ENCODE measurements around the gene NFIA. TPM values are rescaled to one million over a fixed set of nuclear protein-coding genes. Genes with fewer than 3 reads are reported as not detected.
A peak's percentile ranks its signal among the peaks of the same experiment; 100 is the strongest.

The NFIA gene
- total and polyA plus RNA-seq, 4 experiments from 2014 or later = 5.1 to 7.3 (median 6.7) TPM

GRCh38 chr1:61453111-61453961 lies 371.0 kb downstream of the NFIA start:
- Histone ChIP-seq H3K27ac (ENCODE audit: low read depth, low read length) (no peak overlapping the region), H3K36me3 (ENCODE audit: insufficient read depth, low read length) (no peaks in the 10 kb centered on the region), H3K27me3 (ENCODE audit: insufficient read depth, low read length) (no peaks in the 10 kb centered on the region), H3K4me3 (ENCODE audit: low read length in 2 of 2) (no peak overlapping the region), H3K9me3 (ENCODE audit: control insufficient read depth in 1 of 2, low read length in 2 of 2) (no peaks in the 10 kb centered on the region), H3K4me1 (ENCODE audit: insufficient read depth, low read length) (no peaks in the 10 kb centered on the region)
- ChIA-PET CTCF (ENCODE audit: partially characterized antibody) (interaction anchor here (0.6 to 4.6 kb wide), 12 partner anchors 10 to 1506 kb away, joined by 3 to 44 read pairs (median 4); no protein-coding TSS in a partner anchor), POLR2A (ENCODE audit: partially characterized antibody) (interaction anchor here (1.1 kb wide), 1 partner anchor 404 kb away, joined by 5 read pairs; no protein-coding TSS in a partner anchor)
- Mint-ChIP-seq H3K9me3 (no peaks in the 10 kb centered on the region), H3K27me3 (no peaks in the 10 kb centered on the region), H3K4me3 (peak overlapping the region in 2 of 8 donors; percentile 11 to 26), H3K36me3 (no peaks in the 10 kb centered on the region), H3K27ac (peak overlapping the region; percentile 32 to 91 (median 81)), H3K4me1 (peaks cover 5 to 7% (median 5%) of the 10 kb centered on the region in 4 donors)
- DNase-seq = peak; percentile 58 to 72 (median 63)
- intact Hi-C loops (cut with micrococcal nuclease) = loop anchor here (1.0 to 2.0 kb wide), 5 partner anchors 399 to 605 kb away; no protein-coding TSS in a partner anchor

- DNase-seq = no peak
- Histone ChIP-seq H3K4me3 (ENCODE audit: low read length in 2 of 2) (no peak overlapping the region), H3K27ac (ENCODE audit: low read depth, low read length) (no peak overlapping the region), H3K36me3 (ENCODE audit: insufficient read depth, low read length) (no peaks in the 10 kb centered on the region), H3K4me1 (ENCODE audit: insufficient read depth, low read length) (no peaks in the 10 kb centered on the region), H3K27me3 (ENCODE audit: insufficient read depth, low read length) (no peaks in the 10 kb centered on the region), H3K9me3 (ENCODE audit: control insufficient read depth in 1 of 2, low read length in 2 of 2) (no peaks in the 10 kb centered on the region)
- Mint-ChIP-seq H3K9me3 (no peaks in the 10 kb centered on the region), H3K27me3 (no peaks in the 10 kb centered on the region), H3K36me3 (no peaks in the 10 kb centered on the region), H3K27ac (peak overlapping the region in 1 of 7 donors; percentile 13), H3K4me1 (peaks cover 5 to 7% (median 5%) of the 10 kb centered on the region in 4 donors), H3K4me3 (no peak overlapping the region)
- ChIA-PET CTCF (ENCODE audit: partially characterized antibody) (interaction anchor here (1.1 kb wide), 1 partner anchor 477 kb away, joined by 3 read pairs; no protein-coding TSS in a partner anchor), POLR2A (ENCODE audit: partially characterized antibody) (no interaction called here)
- intact Hi-C loops (cut with micrococcal nuclease) = no loop called here
Observed at GRCh38 chr1:61455400-61455799, 373.0 kb downstream of the NFIA start.

GRCh38 chr1:61457526-61458040 lies 375.2 kb downstream of the NFIA start:
- H3K27me3 ChIP-seq (ENCODE audit: insufficient read depth, low read length) = no peaks in the 10 kb centered on the region
- DNase-seq = no peak
- H3K27ac ChIP-seq (ENCODE audit: low read depth, low read length) = no peak overlapping the region
- no peaks in the 10 kb centered on the region for H3K9me3 ChIP-seq (ENCODE audit: control insufficient read depth in 1 of 2, low read length in 2 of 2)
- H3K4me3 Mint-ChIP-seq = no peak overlapping the region
- peaks cover 3 to 7% (median 5%) of the 10 kb centered on the region in 4 donors for H3K4me1 Mint-ChIP-seq
- H3K9me3 Mint-ChIP-seq = no peaks in the 10 kb centered on the region
- no peaks in the 10 kb centered on the region for H3K36me3 Mint-ChIP-seq
- ChIA-PET CTCF (ENCODE audit: partially characterized antibody) (interaction anchor here (0.9 kb wide), 1 partner anchor 408 kb away, joined by 3 read pairs; no protein-coding TSS in a partner anchor), POLR2A (ENCODE audit: partially characterized antibody) (no interaction called here)
- H3K4me1 ChIP-seq (ENCODE audit: insufficient read depth, low read length) = no peaks in the 10 kb centered on the region
- intact Hi-C loops (cut with micrococcal nuclease) = no loop called here
- no peak overlapping the region for H3K27ac Mint-ChIP-seq
- H3K4me3 ChIP-seq (ENCODE audit: low read length in 2 of 2) = no peak overlapping the region
- no peaks in the 10 kb centered on the region for H3K36me3 ChIP-seq (ENCODE audit: insufficient read depth, low read length)
- no peaks in the 10 kb centered on the region for H3K27me3 Mint-ChIP-seq

- intact Hi-C loops (cut with micrococcal nuclease) = no loop called here
- no peak overlapping the region for H3K4me3 ChIP-seq (ENCODE audit: low read length in 2 of 2)
- no peaks in the 10 kb centered on the region for H3K36me3 ChIP-seq (ENCODE audit: insufficient read depth, low read length)
- no peaks in the 10 kb centered on the region for H3K27me3 ChIP-seq (ENCODE audit: insufficient read depth, low read length)
- H3K4me1 ChIP-seq (ENCODE audit: insufficient read depth, low read length) = no peaks in the 10 kb centered on the region
- H3K27ac Mint-ChIP-seq = no peak overlapping the region
- H3K27ac ChIP-seq (ENCODE audit: low read depth, low read length) = no peak overlapping the region
- ChIA-PET CTCF (ENCODE audit: partially characterized antibody) (no interaction called here), POLR2A (ENCODE audit: partially characterized antibody) (no interaction called here)
- no peaks in the 10 kb centered on the region for H3K36me3 Mint-ChIP-seq
- no peak overlapping the region for H3K4me3 Mint-ChIP-seq
- no peaks in the 10 kb centered on the region for H3K9me3 ChIP-seq (ENCODE audit: control insufficient read depth in 1 of 2, low read length in 2 of 2)
- no peaks in the 10 kb centered on the region for H3K4me1 Mint-ChIP-seq
- H3K27me3 Mint-ChIP-seq = no peaks in the 10 kb centered on the region
- DNase-seq = no peak
- no peaks in the 10 kb centered on the region for H3K9me3 Mint-ChIP-seq
Observed at GRCh38 chr1:61459345-61459744, 377.0 kb downstream of the NFIA start.

- POLR2A ChIA-PET (ENCODE audit: partially characterized antibody) = no interaction called here
- intact Hi-C loops (cut with micrococcal nuclease) = no loop called here
- H3K36me3 ChIP-seq (ENCODE audit: insufficient read depth, low read length) = no peaks in the 10 kb centered on the region
- H3K4me1 ChIP-seq (ENCODE audit: insufficient read depth, low read length) = no peaks in the 10 kb centered on the region
- Mint-ChIP-seq H3K27me3 (no peaks in the 10 kb centered on the region), H3K27ac (no peak overlapping the region), H3K9me3 (no peaks in the 10 kb centered on the region), H3K36me3 (no peaks in the 10 kb centered on the region), H3K4me3 (no peak overlapping the region), H3K4me1 (no peaks in the 10 kb centered on the region)
- H3K27ac ChIP-seq (ENCODE audit: low read depth, low read length) = no peak overlapping the region
- no peak overlapping the region for H3K4me3 ChIP-seq (ENCODE audit: low read length in 2 of 2)
- DNase-seq = no peak
- CTCF ChIA-PET (ENCODE audit: partially characterized antibody) = no interaction called here
- no peaks in the 10 kb centered on the region for H3K9me3 ChIP-seq (ENCODE audit: control insufficient read depth in 1 of 2, low read length in 2 of 2)
- no peaks in the 10 kb centered on the region for H3K27me3 ChIP-seq (ENCODE audit: insufficient read depth, low read length)
Observed at GRCh38 chr1:61460191-61460590, 377.8 kb downstream of the NFIA start.

- ChIA-PET CTCF (ENCODE audit: partially characterized antibody) (no interaction called here), POLR2A (ENCODE audit: partially characterized antibody) (no interaction called here)
- Mint-ChIP-seq H3K4me1 (no peaks in the 10 kb centered on the region), H3K4me3 (no peak overlapping the region), H3K36me3 (no peaks in the 10 kb centered on the region), H3K27me3 (no peaks in the 10 kb centered on the region), H3K27ac (no peak overlapping the region), H3K9me3 (no peaks in the 10 kb centered on the region)
- intact Hi-C loops (cut with micrococcal nuclease) = no loop called here
- H3K4me3 ChIP-seq (ENCODE audit: low read length in 2 of 2) = no peak overlapping the region
- no peaks in the 10 kb centered on the region for H3K36me3 ChIP-seq (ENCODE audit: insufficient read depth, low read length)
- H3K27me3 ChIP-seq (ENCODE audit: insufficient read depth, low read length) = no peaks in the 10 kb centered on the region
- H3K27ac ChIP-seq (ENCODE audit: low read depth, low read length) = no peak overlapping the region
- no peaks in the 10 kb centered on the region for H3K9me3 ChIP-seq (ENCODE audit: control insufficient read depth in 1 of 2, low read length in 2 of 2)
- no peak for DNase-seq
- no peaks in the 10 kb centered on the region for H3K4me1 ChIP-seq (ENCODE audit: insufficient read depth, low read length)
Observed at GRCh38 chr1:61461406-61462384, 379.3 kb downstream of the NFIA start.

GRCh38 chr1:61462628-61463027 lies 380.3 kb downstream of the NFIA start:
- ChIA-PET POLR2A (ENCODE audit: partially characterized antibody) (no interaction called here), CTCF (ENCODE audit: partially characterized antibody) (no interaction called here)
- Mint-ChIP-seq H3K27ac (no peak overlapping the region), H3K4me1 (no peaks in the 10 kb centered on the region), H3K27me3 (no peaks in the 10 kb centered on the region), H3K9me3 (no peaks in the 10 kb centered on the region), H3K4me3 (no peak overlapping the region), H3K36me3 (no peaks in the 10 kb centered on the region)
- Histone ChIP-seq H3K27me3 (ENCODE audit: insufficient read depth, low read length) (no peaks in the 10 kb centered on the region), H3K4me1 (ENCODE audit: insufficient read depth, low read length) (no peaks in the 10 kb centered on the region), H3K4me3 (ENCODE audit: low read length in 2 of 2) (no peak overlapping the region), H3K36me3 (ENCODE audit: insufficient read depth, low read length) (no peaks in the 10 kb centered on the region), H3K27ac (ENCODE audit: low read depth, low read length) (no peak overlapping the region), H3K9me3 (ENCODE audit: control insufficient read depth in 1 of 2, low read length in 2 of 2) (no peaks in the 10 kb centered on the region)
- intact Hi-C loops (cut with micrococcal nuclease) = no loop called here
- no peak for DNase-seq

Data from CD4-positive, alpha-beta memory T cell (primary cell).